AG10803 (cell line): ENCODE data around the gene ADSS2.

Source experiments
- DNase-seq: peaks from one replicate; pipeline ENCODE4 v3.0.0; 2010; ENCODE audit warnings: low read depth
- H3K4me3 ChIP-seq: 2 replicates; pipeline ENCODE4 v1.5.1; 2011; ENCODE audit warnings: mild to moderate bottlenecking, low read length, control low read depth
- CTCF ChIP-seq: conservative IDR thresholded peaks from 2 replicates; pipeline ENCODE4 v1.5.1; 2011; ENCODE audit warnings: mild to moderate bottlenecking, low read length, control low read depth, inconsistent platforms

Gene ADSS2

GRCh38 chr1:244461245-244462071, 9.7 kb upstream of the ADSS2 start, which contains the start of gene CATSPERE:
Gene CATSPERE, plus strand, starts transcription at chr1:244461273. Its CDS starts 157 bp downstream, at chr1:244461430.
- TF ChIP-seq CTCF = no peak
- peak within 1 kb of the TSS; percentile 73 for H3K4me3 ChIP-seq
- DNase-seq = peak; percentile 87

- TF ChIP-seq CTCF = no peak
- DNase-seq = no peak
- H3K4me3 ChIP-seq = no peak overlapping the region
These were observed 8.5 kb upstream of the ADSS2 start for GRCh38 chr1:244460197-244460596.

GRCh38 chr1:244458781-244459180, 7.1 kb upstream of the ADSS2 start:
- no peak overlapping the region for H3K4me3 ChIP-seq
- TF ChIP-seq CTCF = no peak
- no peak for DNase-seq

GRCh38 chr1:244456586-244456985, 4.9 kb upstream of the ADSS2 start:
- H3K4me3 ChIP-seq = no peak overlapping the region
- no peak for DNase-seq
- no peak for TF ChIP-seq CTCF

- TF ChIP-seq CTCF = no peak
- no peak overlapping the region for H3K4me3 ChIP-seq
- DNase-seq = no peak
These were observed 2.7 kb upstream of the ADSS2 start for GRCh38 chr1:244454412-244454811.

- TF ChIP-seq CTCF = peak; percentile 42
- peak overlapping the region; percentile 40 for H3K4me3 ChIP-seq
- DNase-seq = peak; percentile 99
These were observed 464 bp upstream of the ADSS2 start for GRCh38 chr1:244451951-244452795.
